MM.1S (cell line): ENCODE data around the gene PLEKHH2.

Source experiments
- DNase-seq: peaks from one replicate; pipeline ENCODE4 v3.0.0-alpha.2; 2015
- H2AFZ ChIP-seq: fragments of 300-600 bp; sonication (generic); 2 replicates; pipeline ENCODE4 v1.6.0; 2016; ENCODE audit warnings: antibody characterized with exemption, low read length
- H3F3A ChIP-seq: fragments of 300-600 bp; sonication (generic); 2 replicates; pipeline ENCODE4 v1.6.1; 2016; ENCODE audit warnings: mild to moderate bottlenecking, antibody characterized with exemption, low read length, moderate library complexity, mixed read lengths; ENCODE audit not compliant: insufficient read depth
- H3K27ac ChIP-seq: fragments of 300-600 bp; sonication (generic); 2 replicates; pipeline ENCODE4 v1.5.1; 2016; ENCODE audit warnings: mild to moderate bottlenecking, low read length
- H3K27me3 ChIP-seq: fragments of 300-600 bp; sonication (generic); replicated peaks from 2 replicates; pipeline ENCODE4 v1.6.0; 2016; ENCODE audit warnings: low read length; ENCODE audit not compliant: insufficient read depth
- H3K36me3 ChIP-seq: fragments of 300-600 bp; sonication (generic); replicated peaks from 2 replicates; pipeline ENCODE4 v1.6.1; 2016; ENCODE audit warnings: mild to moderate bottlenecking, low read length, mixed read lengths; ENCODE audit not compliant: insufficient read depth
- H3K4me1 ChIP-seq: fragments of 300-600 bp; sonication (generic); 2 replicates; pipeline ENCODE4 v1.6.1; 2016; ENCODE audit warnings: low read length, mixed read lengths
- H3K4me2 ChIP-seq: fragments of 300-600 bp; sonication (generic); 2 replicates; pipeline ENCODE4 v1.6.0; 2016; ENCODE audit warnings: low read depth, low read length
- H3K4me3 ChIP-seq: fragments of 300-600 bp; sonication (generic); 2 replicates; pipeline ENCODE4 v1.5.1; 2016; ENCODE audit warnings: low read length, mixed read lengths
- H3K79me2 ChIP-seq: fragments of 300-600 bp; sonication (generic); 2 replicates; pipeline ENCODE4 v1.6.1; 2016; ENCODE audit warnings: mixed run types, low read length, mixed read lengths
- H3K9ac ChIP-seq: fragments of 300-600 bp; sonication (generic); 2 replicates; pipeline ENCODE4 v1.6.1; 2016; ENCODE audit warnings: low read length, mixed read lengths
- H3K9me2 ChIP-seq: fragments of 300-600 bp; sonication (generic); replicated peaks from 2 replicates; pipeline ENCODE4 v1.6.1; 2016; ENCODE audit warnings: mild to moderate bottlenecking, low read length, mixed read lengths; ENCODE audit not compliant: insufficient read depth
- H3K9me3 ChIP-seq: fragments of 300-600 bp; sonication (generic); replicated peaks from 2 replicates; pipeline ENCODE4 v1.6.1; 2016; ENCODE audit warnings: mild to moderate bottlenecking, low read length, mixed read lengths; ENCODE audit not compliant: insufficient read depth
- H4K20me1 ChIP-seq: fragments of 300-600 bp; sonication (generic); 2 replicates; pipeline ENCODE4 v1.6.1; 2016; ENCODE audit warnings: mild to moderate bottlenecking, low read length, moderate library complexity, mixed read lengths; ENCODE audit not compliant: insufficient read depth
- EZH2 ChIP-seq: fragments of 300-600 bp; sonication (generic); optimal IDR thresholded peaks from 2 replicates; pipeline ENCODE3; 2017; ENCODE audit warnings: low read depth, mild to moderate bottlenecking, antibody characterized with exemption, low read length, mixed read lengths
- EZH2phosphoT487 ChIP-seq: fragments of 300-600 bp; sonication (generic); IDR thresholded peaks from 2 replicates; pipeline ENCODE4 v1.6.1; 2018; ENCODE audit warnings: antibody characterized with exemption, low read length
- TF ChIP-seq, protein P1 (sequence below): fragments of 300-600 bp; sonication (generic); IDR thresholded peaks from 2 replicates; pipeline ENCODE4 v1.5.1; 2016; ENCODE audit warnings: antibody characterized with exemption, low read length, mixed read lengths

Gene PLEKHH2

DNA sequence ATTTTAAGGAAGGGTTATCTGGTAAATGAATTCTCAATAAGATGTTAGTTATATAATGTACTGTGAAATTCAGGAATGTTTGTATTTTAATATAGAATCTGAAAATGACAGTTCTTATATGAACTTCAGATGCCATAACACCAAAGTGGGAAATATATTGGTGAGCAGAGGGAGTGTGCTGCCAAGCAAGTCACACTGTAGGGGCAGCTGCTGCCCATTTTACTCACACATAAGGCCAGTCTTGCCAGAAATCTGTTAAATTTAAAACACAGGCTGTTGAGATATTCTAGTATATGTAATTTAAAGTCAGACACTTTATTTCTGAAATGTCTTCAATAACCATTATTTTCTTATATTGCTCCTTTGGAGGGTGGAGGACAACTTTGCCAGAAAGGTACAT lies 73.8 kb downstream of the PLEKHH2 start:
- H2AFZ ChIP-seq: no peak overlapping the region
- TF ChIP-seq EZH2phosphoT487 (no peak), EZH2 (no peak)
- TF ChIP-seq, protein P1, sequence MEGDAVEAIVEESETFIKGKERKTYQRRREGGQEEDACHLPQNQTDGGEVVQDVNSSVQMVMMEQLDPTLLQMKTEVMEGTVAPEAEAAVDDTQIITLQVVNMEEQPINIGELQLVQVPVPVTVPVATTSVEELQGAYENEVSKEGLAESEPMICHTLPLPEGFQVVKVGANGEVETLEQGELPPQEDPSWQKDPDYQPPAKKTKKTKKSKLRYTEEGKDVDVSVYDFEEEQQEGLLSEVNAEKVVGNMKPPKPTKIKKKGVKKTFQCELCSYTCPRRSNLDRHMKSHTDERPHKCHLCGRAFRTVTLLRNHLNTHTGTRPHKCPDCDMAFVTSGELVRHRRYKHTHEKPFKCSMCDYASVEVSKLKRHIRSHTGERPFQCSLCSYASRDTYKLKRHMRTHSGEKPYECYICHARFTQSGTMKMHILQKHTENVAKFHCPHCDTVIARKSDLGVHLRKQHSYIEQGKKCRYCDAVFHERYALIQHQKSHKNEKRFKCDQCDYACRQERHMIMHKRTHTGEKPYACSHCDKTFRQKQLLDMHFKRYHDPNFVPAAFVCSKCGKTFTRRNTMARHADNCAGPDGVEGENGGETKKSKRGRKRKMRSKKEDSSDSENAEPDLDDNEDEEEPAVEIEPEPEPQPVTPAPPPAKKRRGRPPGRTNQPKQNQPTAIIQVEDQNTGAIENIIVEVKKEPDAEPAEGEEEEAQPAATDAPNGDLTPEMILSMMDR: no peak
- no peak overlapping the region for H3K4me2 ChIP-seq
- no peaks in the 10 kb centered on the region for H3K9me2 ChIP-seq
- no peaks in the 10 kb centered on the region for H3F3A ChIP-seq
- H3K9ac ChIP-seq: no peak overlapping the region
- no peaks in the 10 kb centered on the region for H3K79me2 ChIP-seq
- no peak overlapping the region for H3K27ac ChIP-seq
- DNase-seq: no peak
- H4K20me1 ChIP-seq: no peaks in the 10 kb centered on the region; the same call in 1 of the 2 replicates
- no peaks in the 10 kb centered on the region for H3K36me3 ChIP-seq
- H3K4me3 ChIP-seq: no peak overlapping the region
- H3K27me3 ChIP-seq: no peaks in the 10 kb centered on the region
- no peaks in the 10 kb centered on the region for H3K4me1 ChIP-seq
- H3K9me3 ChIP-seq: no peaks in the 10 kb centered on the region

DNA sequence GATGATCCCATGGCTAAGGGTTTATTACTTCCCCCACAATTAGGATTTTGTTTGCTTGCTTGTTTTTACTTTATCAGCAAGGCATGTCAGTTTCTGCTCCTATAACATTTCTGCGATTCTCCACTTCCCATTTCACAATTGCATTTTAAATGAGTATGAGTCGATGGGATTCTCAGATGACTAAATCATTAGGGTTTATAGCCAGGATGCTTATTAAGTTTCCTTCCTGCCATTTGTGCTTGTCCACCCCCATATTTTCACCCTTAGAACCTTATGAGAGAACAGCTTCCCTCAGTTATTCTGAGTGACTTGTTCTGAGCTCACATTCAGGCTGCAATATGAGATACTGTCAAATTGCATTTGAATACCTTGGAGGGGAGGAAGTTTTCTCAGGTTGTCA lies 77.1 kb downstream of the PLEKHH2 start:
- H3K27me3 ChIP-seq: no peaks in the 10 kb centered on the region
- H3K4me3 ChIP-seq: no peak overlapping the region
- H3K9ac ChIP-seq: no peak overlapping the region
- H3K9me2 ChIP-seq: no peaks in the 10 kb centered on the region
- H4K20me1 ChIP-seq: no peaks in the 10 kb centered on the region; the same call in 1 of the 2 replicates
- H2AFZ ChIP-seq: no peak overlapping the region
- no peak overlapping the region for H3K4me2 ChIP-seq
- H3F3A ChIP-seq: no peaks in the 10 kb centered on the region
- no peaks in the 10 kb centered on the region for H3K9me3 ChIP-seq
- H3K36me3 ChIP-seq: no peaks in the 10 kb centered on the region
- no peaks in the 10 kb centered on the region for H3K79me2 ChIP-seq
- no peaks in the 10 kb centered on the region for H3K4me1 ChIP-seq
- no peak overlapping the region for H3K27ac ChIP-seq
- TF ChIP-seq, protein P1: no peak
- TF ChIP-seq EZH2 (no peak), EZH2phosphoT487 (no peak)
- DNase-seq: no peak

DNA sequence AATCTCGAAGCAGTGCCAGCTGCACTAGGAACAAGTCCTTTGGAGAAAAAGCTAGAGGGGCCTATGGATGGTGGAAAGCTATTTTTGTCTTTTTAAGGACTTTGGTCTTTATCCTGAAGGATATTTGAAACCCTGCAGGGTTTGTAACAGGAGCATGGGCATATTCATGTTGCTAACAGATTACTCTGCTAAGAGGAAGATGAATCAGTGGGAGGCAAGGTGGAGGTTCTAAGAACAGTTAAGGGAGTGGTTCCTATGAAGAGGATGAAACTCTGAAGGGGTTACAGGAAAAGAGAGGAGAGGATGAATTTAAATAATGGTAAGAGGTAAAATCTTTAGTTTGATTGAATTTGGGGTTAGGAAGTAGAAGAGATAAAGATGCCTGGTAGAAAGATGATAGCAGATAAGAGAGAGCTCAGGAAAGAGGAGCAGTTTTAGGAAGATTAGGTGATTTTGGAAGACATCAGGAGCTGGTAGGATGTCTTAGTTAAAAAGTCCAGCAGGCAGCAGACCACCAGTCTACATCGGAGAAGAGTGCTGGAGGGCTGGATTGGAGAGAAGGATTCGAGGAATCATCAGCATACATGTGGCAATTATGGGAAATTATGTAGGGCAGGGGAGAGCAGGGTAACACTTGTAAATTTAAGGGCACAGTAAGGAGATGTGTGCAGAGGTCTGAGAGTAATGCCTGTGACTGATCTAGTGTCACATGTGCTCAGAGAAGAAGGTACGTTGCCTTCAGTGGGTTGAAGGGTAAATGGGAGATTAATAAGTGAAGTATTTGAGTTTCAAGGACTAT lies 78.4 kb downstream of the PLEKHH2 start:
- Histone ChIP-seq H3F3A (no peaks in the 10 kb centered on the region), H3K9me2 (no peaks in the 10 kb centered on the region), H3K79me2 (no peaks in the 10 kb centered on the region), H3K9ac (no peak overlapping the region), H2AFZ (no peak overlapping the region), H3K4me2 (no peak overlapping the region), H3K27ac (no peak overlapping the region), H3K27me3 (no peaks in the 10 kb centered on the region), H3K9me3 (no peaks in the 10 kb centered on the region), H4K20me1 (no peaks in the 10 kb centered on the region; the same call in 1 of the 2 replicates), H3K36me3 (no peaks in the 10 kb centered on the region), H3K4me3 (no peak overlapping the region), H3K4me1 (no peaks in the 10 kb centered on the region)
- no peak for DNase-seq
- TF ChIP-seq, protein P1: no peak
- no peak for TF ChIP-seq EZH2phosphoT487
